ENCODE measurements around the gene IRF5.

The IRF5 gene

DNA sequence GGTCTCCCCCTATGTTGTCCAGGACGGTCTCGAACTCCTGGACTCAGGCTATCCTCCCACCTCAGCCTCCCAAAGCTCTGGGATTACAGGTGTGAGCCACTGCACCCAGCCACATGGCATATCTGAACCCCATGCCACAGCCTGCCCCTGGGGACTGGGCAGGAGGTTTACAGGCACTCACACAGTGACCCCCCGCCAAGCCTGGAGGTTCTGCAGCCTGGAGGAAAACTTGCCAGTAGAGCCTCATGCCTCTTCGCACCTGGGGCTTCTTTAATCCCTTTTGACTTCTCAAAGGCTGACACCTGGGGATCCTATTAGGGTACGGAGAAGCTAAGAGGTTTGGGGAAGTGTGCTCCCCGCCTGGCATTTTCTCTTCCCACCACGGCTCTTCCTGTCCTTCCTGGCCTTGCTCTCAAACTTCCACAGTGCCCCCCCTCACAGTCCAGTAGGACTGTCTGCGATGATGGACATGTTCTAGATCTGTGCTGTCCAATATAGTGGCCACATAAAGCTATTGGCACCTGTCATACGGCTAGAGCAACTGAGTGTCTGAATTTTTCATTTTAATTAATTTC lies 15.8 kb upstream of the IRF5 start:
- DNase-seq: no peak

DNA sequence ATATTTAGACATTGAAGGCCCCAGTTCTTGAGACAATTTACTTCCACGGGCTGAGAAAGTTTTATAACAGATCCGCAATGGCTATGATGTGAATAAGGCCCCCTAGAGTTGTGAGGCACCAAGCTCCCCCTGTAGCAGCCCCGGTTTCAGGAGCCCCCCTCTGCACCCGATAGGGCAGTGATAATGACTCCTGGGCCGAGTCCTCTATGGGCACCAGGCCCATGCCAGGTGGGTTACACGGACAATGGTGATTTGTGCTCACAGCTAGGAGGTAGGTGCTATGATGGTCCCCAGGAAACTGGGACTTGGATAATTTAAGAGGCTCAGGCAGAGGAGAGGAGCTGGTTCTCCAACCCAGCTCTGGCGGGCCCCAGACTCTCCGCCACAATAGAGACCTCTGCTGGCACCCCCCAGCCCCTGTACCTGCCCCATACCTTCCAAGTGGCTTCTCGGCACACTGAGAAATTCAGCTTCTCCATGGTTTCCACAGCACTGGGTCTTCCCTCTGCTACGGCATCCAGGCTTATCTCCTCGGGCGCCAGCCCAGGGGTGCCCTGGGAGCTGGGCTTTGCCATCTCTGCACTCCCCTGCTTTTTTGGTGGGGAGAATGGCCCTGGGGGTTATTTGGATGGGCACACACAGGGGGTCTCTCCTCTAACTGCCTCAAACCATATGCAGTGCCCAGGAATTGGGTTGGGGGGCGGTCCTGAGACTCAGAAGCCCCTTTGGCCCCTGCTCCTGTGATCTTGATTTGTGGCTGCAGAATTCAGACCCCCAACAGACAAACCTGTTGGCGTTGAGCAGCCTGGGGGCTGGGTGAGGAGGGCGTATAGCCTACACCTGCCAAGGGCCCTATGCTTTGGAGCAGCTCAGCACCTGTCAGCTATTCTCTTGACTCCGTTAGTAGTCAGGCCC lies 15.0 kb upstream of the IRF5 start:
- DNase-seq: no peak

DNA sequence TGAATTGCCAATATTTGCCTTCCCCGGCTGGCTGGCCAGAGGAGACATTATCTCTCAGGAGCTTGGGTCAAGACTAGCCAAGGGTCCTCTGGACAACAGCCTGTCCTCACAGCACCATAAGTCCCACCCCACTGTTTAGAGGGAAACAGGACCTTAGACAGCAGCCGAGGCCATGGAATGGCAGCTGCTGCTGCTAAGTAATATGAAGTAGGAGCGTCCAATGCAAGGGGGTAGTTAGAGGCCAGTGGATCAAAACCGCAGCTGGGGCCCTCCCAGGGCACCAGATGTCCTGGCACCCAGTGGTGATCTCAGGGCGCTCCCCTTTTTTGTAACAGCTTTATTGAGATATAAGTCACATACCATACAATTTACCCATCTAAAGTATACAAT lies 14.3 kb upstream of the IRF5 start:
- DNase-seq: no peak

DNA sequence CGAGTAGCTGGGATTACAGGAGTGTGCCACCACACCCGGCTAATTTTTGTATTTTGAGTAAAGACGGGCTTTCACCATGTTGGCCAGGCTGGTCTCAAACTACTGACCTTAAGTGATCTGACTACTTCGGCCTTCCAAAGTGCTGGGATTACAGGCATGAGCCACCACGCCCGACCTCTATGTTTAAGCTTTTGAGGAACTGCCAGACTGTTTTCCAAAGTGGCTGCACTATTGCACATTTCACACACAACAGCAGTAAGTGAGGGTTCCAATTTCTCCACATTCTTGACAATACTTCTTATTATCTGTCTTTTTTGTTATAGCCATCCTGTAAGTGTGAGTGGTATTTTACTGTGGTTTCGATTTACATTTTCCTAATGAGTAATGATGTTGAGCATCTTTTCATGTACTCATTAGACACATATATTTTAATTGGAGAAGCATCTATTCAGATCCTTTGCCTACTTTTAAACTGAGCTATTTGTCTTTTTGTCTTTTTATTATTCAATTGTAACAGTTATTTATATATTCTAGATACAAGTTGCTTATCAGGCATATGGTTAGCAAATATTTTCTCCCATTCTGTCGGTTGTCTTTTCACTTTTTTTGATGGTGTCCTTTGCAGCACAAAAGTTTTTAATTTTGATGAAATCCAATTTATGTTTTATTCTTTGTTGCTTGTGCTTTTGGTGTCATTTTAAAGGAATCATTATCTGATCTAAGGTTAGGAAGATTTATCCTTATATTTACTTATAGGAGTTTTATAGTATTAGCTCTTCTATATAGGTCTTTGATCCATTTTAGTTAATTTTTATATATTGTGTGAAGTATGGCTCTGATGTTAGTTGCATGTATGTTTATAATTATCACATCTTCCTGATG lies 12.8 kb upstream of the IRF5 start:
- DNase-seq: peak; percentile 40

DNA sequence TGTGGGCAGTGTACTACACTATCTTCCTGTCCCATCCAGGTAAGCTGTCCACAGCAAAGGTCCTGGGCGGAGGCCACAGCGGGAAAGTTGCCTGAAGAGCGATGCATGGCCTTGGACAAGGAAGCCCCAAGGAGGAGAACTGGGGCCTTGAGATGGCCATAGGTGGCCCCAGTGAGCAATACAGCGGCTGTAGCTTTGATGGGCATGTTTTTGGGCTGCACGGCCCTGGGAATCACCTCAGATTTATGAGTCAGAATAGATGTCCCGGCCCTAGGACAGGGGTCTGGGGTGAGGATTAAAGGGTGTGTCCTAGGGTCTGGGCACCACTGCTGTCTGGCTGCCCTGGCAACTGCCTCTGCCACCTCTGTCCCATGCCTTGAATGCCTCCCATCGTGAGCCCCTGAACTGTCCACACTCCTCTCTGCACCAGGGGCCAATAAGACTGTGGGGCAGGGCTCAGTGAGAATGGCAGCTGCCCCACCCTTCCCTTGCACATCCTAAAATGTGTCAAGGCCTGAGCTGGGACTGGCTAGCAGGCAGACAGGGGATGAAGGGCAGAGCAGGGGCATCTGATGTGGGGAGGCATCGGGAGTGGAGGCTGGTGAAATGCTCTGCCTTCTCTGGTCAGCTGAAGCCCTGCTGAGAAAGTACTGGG lies 9.4 kb upstream of the IRF5 start:
- no peak for DNase-seq

DNA sequence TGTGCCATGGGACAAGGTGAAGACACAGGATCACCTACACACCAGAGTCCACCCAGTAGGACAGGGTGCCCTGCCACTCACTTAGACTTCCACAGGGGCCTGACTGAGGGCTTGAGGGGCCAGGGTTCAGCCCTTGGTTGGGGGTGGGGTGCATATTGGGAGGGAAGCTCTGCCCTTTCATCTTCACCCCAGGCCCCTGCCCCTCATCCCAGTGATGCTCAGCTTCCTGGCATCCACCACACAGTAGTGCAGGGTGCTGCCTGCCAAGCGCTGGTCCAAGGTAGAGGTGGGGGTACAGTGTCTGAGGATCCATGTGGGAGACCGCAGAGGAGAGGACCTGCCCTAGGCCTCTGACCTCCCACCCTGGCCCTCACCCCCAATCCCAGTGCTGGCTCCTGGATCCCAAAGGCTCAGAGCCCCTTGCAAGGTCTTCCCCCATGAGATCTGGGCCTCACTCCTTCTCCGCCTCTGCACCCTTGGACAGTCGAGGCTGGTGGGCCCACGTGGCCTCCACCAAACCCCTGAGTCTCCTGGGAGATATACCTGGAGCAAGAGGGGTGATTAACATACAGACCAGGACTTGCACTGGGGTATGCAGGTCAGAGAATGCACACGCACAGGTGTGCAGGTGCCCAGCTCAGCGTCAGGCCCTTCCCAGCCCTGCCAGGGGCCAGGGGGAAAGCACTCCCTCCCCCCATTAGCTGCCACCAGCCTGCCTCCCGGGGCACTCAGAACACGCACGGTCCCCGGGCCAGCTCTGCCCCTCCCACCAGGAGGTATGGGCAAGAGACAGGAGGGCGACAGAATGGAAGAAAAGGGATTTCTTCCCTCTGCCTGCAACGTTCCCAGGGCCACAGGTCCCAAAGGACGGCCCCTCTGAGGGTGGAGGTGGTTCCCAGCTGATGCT lies 8.6 kb upstream of the IRF5 start:
- DNase-seq: no peak

DNA sequence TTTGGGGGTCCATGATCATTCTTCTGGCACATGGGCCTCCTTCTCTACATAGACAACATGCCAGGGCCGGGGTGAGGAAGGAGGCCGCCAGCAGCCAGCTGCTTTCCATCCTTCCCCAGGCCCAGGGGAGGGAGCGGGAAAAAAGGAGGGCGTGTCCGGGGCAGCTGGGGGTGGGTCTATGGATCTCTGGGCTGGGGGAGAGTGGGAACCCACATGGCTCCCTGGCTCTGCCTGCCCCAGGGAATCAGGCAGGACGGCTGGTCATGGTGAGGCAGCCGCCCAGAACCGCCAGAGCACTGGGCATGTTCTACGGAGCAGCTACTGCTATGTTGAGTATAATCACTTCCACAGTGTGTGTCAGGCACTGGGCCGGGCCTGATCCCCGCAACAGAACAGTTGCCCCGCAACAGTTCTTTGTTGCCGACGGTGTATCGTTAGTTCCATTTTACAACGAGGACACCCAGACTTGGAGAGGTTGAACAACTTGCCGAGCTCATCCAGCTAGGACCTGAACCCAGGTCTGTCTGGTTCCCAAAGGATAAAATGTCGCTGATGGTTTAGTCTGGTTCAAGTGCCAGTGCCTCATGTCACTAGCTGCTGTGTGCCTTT lies 6.4 kb upstream of the IRF5 start:
- no peak for DNase-seq

DNA sequence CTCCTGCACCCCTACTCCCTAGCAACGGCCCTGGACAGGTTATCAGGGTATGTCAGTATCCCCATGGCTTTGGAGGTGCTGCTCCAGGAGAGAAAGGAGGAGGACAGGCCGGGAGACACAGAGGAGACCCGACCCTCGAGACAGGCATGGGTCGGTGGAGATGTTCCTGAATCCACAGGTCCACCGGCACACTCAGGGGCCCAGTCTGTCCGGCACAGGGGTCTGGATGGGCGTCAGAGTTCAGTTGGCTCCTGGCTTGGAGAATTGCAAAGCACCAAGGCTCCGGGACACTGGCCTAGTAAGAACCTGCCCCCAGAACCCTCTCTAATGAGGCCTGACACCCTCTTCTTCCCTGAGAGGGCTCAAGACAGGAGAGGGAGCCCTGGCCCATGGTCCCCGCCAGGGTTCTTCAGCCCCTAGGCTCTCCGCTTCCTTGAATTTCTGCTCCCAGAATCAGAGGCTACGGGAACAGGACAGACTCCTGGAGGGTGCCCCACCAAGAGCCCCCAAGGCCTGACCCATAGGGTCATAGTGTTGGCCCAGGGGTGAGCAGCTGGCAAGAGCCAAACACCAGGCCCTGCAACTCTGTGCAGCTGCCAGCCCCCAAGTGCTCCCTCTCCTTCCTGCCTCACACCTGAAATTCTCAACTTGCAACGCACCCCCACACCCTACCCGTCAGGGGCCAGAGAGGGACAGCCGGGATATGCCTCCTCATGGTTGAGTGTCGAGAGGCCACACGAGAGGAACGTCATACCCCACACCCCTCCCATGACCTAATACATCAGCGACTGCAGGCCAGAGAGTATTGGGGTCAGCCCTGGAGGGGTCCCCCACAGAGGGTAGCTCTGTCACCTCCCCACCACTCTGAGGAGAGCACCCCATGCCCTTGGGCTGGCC lies 5.5 kb upstream of the IRF5 start:
- no peak for DNase-seq

DNA sequence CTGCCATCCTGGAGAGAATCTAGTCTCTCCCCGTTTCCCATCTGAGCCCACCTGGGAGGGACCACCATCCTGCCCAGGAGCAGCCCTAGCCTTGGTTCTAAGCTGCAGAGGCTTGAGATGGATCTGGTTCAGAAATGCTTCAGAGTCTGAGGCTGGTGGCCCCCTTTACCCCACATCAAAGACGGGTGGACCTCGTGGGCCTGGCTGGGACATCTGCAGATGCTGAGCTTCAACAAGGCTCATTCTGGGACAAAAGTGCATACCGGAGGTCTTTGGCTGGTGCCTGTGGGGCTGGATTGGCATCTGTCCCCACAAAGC lies 4.9 kb upstream of the IRF5 start:
- no peak for DNase-seq

DNA sequence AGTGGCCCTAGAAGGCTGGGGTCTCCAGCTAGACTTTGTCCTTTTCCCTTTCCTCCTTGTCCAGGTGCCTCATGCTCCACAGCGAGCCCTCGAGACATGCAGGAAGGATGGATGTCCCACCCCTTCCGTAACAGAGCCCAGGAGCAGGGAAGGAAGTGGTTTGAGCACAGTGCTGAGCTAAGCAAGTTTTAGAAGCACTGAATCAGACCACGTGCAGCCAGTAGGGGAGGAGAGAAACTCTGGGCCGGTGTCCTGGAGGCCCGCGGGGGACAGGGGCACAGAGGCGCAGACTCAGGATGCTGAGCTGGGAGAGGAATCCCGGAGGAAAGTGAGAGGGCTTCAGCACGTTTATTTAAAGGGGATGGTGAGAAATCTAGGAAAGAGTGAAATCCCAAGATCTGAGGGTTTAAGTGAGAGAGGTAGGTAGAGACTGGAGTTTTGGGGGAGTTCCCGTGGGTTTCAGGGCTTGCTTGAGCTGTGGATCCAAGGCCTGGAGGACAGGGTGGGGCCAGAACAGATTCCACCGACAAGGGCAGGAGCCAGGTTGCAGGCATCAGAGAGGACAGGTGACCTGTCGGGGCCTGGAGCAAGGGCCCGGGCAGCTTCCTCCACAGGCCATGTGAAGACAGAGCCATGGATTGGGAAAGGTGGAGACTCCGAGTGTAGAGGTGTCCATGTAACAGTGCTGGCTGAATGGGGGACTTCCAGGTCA lies 4.4 kb upstream of the IRF5 start:
- DNase-seq: peak; percentile 80

DNA sequence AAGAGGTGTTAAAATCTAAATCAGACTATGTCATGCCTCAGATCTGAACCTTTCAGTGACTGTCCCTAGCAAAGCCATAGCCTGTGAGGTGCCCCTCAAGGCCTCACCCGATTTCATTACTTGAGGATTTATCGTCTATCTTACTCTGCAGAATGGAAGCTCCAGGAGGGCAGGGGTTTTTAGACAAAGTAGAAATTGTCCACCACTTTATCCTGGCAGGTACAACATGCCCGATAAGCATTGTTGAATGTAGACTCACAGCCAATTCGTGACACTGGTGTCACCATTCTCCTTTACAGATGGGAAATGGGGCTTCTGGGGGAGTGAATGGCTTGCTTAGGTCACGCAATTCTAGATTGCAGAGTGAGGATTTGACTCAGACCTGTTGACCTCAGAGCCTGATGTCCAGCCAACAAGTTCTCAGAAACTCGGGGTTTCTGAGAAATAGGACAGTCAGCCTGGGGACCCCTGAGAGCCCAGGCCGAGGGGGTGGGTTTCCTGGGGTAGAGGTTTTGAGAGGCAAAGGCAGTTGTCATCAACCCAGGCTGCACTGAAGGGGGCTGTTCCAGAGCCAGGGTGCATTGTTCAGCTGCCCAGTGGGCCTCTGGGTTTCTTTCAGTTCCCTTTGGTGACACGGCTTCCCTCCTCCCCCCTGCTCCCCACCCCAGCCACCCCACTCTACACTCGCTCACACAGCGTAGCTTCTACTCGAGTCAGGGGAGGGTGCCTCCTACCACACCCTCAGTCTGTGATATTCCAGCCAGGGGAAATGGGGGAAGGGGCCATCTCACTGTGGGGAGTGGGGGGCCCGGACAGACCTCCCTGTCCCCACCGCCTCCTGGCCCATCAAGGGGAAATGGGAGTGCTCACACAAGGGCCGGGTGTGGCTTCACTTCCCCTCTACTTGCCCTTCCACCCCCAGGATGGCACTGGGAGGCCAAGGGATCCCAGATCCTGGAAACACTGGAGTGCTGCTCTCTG lies 3.1 kb upstream of the IRF5 start:
- peak; percentile 92 for DNase-seq

DNA sequence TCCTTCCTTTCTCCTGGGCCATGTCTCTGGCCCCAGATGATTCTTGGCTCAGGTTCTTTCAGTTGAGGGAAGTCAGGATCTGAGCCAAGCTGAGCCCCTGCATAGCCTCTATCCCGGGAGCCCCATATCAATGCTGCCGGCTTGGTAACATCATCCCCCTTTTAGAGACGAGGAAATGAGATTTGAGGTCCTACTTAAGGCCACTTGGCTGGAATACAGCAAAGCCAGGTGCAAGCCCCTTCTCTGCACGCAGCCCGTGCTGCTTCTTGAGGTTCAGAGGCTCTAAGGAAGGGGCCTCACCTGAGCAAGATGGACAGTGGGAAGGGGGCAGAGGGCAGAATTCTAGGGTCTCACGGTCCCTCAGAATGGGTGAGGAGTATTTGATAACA lies 2.4 kb upstream of the IRF5 start:
- DNase-seq: no peak

DNA sequence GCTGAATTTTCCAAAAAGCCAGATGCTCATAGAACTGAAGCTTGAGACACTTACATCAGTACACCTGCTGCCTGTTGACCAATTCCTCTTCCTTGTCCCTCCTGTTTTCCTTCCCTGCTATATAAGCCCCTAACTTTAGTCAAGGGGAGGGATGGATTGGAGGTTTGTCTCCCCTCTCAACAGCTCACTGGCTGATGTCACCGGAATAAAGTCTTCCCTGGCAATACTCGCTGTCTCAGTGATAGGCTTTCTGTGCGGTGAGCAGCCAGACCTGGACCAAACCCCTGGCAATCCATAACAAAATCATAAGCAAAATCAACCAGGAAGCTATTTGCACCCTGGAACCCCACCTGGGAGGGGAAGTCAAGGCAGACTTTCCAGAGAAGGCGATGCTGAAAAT lies 929 bp upstream of the IRF5 start:
- no peak for DNase-seq

DNA sequence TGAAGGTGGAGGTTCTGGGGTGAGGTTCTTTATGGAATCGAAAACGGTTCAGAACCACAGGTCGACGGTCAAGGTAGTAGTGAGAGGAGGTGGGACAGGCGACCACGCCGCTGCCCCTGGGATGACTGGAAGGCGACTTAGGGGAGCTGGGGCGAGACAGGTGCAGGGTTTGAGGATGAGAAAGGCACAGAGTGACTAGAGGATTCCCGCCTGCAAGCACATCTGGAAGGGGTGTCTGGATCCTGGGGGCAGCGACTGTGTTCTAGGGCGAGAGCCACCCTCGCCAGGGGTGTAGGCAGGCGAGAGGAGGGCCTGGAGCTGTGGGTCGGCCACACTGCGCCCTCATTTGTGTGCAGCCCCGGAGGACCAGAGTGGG lies 468 bp upstream of the IRF5 start:
- DNase-seq: no peak

DNA sequence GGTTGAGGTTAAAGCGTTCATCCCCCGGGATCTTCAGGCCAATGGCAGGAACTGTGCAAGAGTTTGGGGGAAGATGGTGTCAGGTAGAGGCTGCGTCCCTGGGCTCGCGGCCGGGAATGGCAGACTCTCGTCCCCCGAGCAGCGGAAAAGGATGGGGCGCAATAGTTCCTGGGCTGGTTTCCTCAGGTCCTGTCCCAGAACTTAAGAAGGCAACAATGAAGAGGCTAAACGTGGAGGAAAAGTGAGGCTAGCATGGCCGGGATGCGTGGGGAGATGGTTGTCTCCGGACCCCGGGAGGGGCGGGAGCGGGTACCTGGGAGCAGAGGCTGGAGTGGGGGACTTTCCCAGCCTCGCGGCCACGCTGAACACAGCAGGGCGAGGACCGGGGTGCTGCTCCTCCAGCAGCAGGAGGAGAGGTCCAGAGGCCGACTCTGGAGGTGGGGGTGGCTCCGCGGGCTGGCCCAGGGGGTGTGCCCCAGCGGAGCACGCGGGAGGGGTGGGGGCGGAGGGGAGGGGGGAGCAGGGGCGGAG lies 882 bp downstream of the IRF5 start:
- DNase-seq: peak; percentile 52

DNA sequence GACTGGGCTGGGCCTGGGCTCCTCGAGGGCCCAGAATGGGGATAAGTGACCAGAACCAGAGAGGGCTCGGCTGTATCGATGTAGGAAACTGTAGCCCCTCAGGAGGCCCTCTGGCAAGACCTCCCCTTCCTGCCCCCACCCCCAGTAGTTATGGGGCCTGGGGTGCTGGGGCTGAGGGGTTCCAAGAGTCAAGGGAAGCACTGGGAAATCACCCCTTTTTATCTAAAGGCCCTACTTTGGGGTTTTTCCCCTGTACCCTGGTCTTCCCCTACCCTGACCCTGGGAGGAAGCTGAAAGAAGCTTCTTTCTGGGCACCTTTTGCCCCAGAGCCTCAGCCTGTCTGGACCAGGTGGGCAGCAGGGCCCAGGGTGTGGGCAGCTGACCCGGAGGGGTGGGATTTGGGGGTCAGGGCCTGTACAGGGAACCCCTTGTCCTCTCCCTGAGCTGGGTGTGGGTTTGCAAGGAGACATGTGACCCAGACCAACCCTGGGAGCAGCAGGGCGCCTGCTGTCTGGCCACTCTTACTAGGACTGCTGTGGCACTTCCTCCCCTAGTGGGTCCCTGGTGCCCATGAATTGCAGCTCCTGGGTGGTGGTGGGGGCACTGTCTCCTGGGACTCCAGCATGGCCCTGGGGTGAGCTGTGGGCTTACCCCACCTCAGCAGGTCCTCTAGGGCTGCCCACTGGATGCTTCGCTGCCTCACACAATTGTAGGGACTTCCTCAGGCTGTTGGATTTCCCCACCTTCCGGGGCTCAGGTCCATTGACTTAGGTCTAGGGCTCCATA lies 1.5 kb downstream of the IRF5 start:
- peak; percentile 51 for DNase-seq

DNA sequence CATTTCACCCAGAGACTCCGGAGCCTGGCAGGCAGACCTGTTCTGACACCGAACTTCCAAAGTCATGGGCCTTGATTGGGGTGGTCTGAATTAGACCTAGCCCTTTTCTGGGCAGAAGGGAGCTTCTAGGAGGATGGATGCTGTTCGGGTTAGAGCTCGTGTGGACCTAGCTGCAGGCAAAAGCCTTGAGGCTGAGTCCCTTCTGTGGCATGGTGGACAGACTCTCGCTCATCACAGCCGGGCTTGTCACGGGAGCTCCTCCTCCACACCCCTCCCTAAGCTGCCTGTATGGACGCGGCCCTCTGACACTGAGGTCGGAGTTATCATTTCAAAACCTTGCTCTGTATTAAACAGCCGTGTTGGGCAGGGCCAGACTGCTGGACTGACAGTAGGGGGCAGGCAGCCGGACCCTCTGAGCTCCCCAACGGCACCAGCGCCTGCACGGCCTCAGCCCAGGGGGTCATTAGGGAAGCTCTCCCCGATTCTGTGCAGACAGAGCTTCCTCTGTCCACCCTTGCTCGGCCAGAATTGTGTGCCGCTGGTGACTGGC lies 2.2 kb downstream of the IRF5 start:
- peak; percentile 79 for DNase-seq

Measured in inflammatory macrophage treated with lipopolysaccharide for 4 hours (primary cell).